H1 (cell line): ENCODE results near the gene GMEB1.

ENCODE experiments used
- ATF2 ChIP-seq: IDR thresholded peaks from 2 replicates; pipeline ENCODE4 v1.6.1; 2012; ENCODE audit warnings: low read length, inconsistent platforms
- CEBPB ChIP-seq: IDR thresholded peaks from 2 replicates; pipeline ENCODE4 v1.6.1; 2012; ENCODE audit warnings: low read depth, low read length
- CHD1 ChIP-seq: IDR thresholded peaks from 2 replicates; pipeline ENCODE4 v1.6.1; 2012; ENCODE audit warnings: low read depth, low read length, improper control_type of control experiment
- CTCF ChIP-seq, 3 experiments: IDR thresholded peaks; 1 replicate in 2 of 3; 2 replicates in 1 of 3; pipeline versions ENCODE4 v1.5.1 to v1.6.1; 2011; ENCODE audit warnings: low read length in 3 of 3, mild to moderate bottlenecking in 3 of 3, inconsistent platforms in 2 of 3, low read depth in 1 of 3, moderate library complexity in 1 of 3; ENCODE audit not compliant: insufficient read depth in 1 of 3; ENCODE audit errors: control extremely low read depth in 1 of 3
- EP300 ChIP-seq, 2 experiments: IDR thresholded peaks; 1 replicate in 1 of 2; 2 replicates in 1 of 2; pipeline ENCODE4 v1.6.1; 2011 to 2012; ENCODE audit warnings: low read depth in 2 of 2, low read length in 2 of 2, mild to moderate bottlenecking in 2 of 2, borderline replicate concordance in 1 of 2, inconsistent platforms in 1 of 2, moderate library complexity in 1 of 2
- TAF1 ChIP-seq: IDR thresholded peaks from 2 replicates; pipeline ENCODE4 v1.6.1; 2011; ENCODE audit warnings: mild to moderate bottlenecking, low read depth, low read length
- ZNF274 ChIP-seq: IDR thresholded peaks from 2 replicates; pipeline ENCODE4 v1.7.0; 2012; ENCODE audit warnings: low read length, borderline replicate concordance; ENCODE audit errors: extremely low read depth

DNA sequence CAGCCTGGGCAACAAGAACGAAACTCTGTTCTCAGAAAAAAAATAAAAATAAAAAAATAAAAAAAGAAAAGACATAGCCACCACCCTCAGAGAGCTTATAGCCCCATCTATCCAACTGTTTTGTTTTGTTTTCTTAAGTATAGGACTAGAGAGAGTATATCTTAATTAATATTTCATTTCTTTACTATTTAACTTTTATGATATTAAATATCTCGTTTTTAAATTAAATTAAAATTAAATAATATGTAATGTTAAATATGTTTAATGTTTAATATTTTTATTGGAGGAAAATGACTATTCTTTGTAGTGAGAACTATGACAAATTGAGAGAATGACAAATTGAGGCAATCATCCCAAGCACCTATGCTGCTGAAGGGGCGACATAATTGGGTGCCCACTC lies 35.0 kb downstream of the GMEB1 start:
- TF ChIP-seq TAF1 (no peak), CTCF (IDR thresholded peaks at IDR 0.05; ENCODE audit: control extremely low read depth in 1 of 3, insufficient read depth in 1 of 3, low read depth in 1 of 3, low read length in 3 of 3) (no peak), CHD1 (no peak), EP300 (IDR thresholded peaks at IDR 0.05; ENCODE audit: borderline replicate concordance in 1 of 2, low read depth in 2 of 2, low read length in 2 of 2) (no peak), ZNF274 (no peak), ATF2 (no peak), CEBPB (no peak)
